Ishikawa (cell line): ENCODE results near the gene SYDE1.

Experiments
- CEBPB ChIP-seq: IDR thresholded peaks from 2 replicates; pipeline ENCODE4 v1.6.1; 2012
- CREB1 ChIP-seq: IDR thresholded peaks from 2 replicates; pipeline ENCODE4 v1.6.1; 2012; ENCODE audit warnings: low read depth
- EGR1 ChIP-seq: IDR thresholded peaks from 2 replicates; pipeline ENCODE4 v1.6.1; 2012
- EP300 ChIP-seq: IDR thresholded peaks from 2 replicates; pipeline ENCODE4 v1.6.1; 2012; ENCODE audit warnings: borderline replicate concordance
- FOXM1 ChIP-seq: IDR thresholded peaks from 2 replicates; pipeline ENCODE4 v1.6.1; 2012; ENCODE audit warnings: low read depth, borderline replicate concordance
- MAX ChIP-seq: IDR thresholded peaks from 2 replicates; pipeline ENCODE4 v1.6.1; 2012
- NFIC ChIP-seq: IDR thresholded peaks from 2 replicates; pipeline ENCODE4 v1.6.1; 2012
- RAD21 ChIP-seq: IDR thresholded peaks from 2 replicates; pipeline ENCODE4 v1.6.1; 2012; ENCODE audit warnings: low read depth
- TAF1 ChIP-seq: IDR thresholded peaks from 2 replicates; pipeline ENCODE4 v1.6.1; 2012; ENCODE audit warnings: low read depth, mild to moderate bottlenecking
- TCF12 ChIP-seq: IDR thresholded peaks from 2 replicates; pipeline ENCODE4 v1.6.1; 2012; ENCODE audit warnings: low read depth
- TEAD4 ChIP-seq: IDR thresholded peaks from 2 replicates; pipeline ENCODE4 v1.6.1; 2012
- YY1 ChIP-seq: IDR thresholded peaks from 2 replicates; pipeline ENCODE4 v1.6.1; 2012; ENCODE audit warnings: low read depth
- ZBTB7A ChIP-seq: IDR thresholded peaks from 2 replicates; pipeline ENCODE4 v1.6.1; 2012; ENCODE audit warnings: low read depth
- TF ChIP-seq, protein P1 (sequence below): IDR thresholded peaks from 2 replicates; pipeline ENCODE4 v1.6.1; 2012; ENCODE audit warnings: low read depth, mild to moderate bottlenecking
- TF ChIP-seq, protein P2 (sequence below): IDR thresholded peaks from 2 replicates; pipeline ENCODE4 v1.6.1; 2012

SYDE1 gene

GRCh38 chr19:15115080-15115479 lies 7.9 kb downstream of the SYDE1 start:
- TF ChIP-seq CEBPB (no peak), RAD21 (no peak), TCF12 (no peak)

DNA sequence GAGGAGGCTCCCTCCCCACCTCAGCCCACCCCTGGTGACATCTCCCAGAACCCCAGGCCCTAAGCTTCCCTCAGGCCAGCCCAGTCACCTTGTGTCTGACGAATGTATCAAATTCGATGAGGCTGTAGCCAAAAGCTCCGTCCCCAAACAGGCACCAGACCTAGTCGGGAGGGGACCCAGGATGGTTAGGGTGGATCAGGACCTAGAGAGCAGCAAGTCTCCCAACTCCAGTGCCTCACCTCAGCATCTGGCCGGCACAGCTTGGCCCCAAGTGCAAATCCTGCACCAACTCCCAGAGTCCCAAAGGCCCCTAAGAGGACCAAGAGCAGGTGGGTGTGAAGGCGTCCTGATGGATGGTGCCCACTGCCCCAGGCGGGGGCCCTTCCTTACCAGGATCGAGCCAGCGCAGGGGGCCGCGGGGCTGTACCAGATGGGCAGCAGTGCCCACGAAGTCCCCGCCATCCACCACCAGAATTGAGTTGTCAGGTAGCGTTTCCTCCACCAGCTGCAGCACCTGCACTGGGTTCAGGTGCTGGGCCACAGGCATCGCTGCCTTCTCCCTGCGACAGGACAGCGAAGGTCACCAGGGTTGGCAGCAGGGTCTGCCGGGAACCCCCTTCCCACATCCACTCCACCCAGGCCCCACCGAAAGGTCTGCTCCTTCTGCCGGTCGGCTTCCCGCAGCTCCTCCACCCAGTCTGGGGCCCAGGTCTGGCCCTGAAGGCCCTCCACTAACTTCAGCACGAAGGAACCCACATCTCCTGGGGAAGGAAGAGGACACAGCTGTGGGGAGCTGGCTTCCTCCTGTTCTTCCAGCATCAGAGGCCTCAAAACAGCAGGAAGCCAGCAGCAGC lies 8.8 kb downstream of the SYDE1 start:
- TF ChIP-seq TAF1 (no peak), FOXM1 (no peak), CREB1 (no peak), CEBPB (no peak), EGR1 (no peak), YY1 (no peak), MAX (no peak), RAD21 (no peak), NFIC (no peak), ZBTB7A (no peak), TCF12 (no peak), TEAD4 (no peak), EP300 (no peak)
- TF ChIP-seq, protein P1, sequence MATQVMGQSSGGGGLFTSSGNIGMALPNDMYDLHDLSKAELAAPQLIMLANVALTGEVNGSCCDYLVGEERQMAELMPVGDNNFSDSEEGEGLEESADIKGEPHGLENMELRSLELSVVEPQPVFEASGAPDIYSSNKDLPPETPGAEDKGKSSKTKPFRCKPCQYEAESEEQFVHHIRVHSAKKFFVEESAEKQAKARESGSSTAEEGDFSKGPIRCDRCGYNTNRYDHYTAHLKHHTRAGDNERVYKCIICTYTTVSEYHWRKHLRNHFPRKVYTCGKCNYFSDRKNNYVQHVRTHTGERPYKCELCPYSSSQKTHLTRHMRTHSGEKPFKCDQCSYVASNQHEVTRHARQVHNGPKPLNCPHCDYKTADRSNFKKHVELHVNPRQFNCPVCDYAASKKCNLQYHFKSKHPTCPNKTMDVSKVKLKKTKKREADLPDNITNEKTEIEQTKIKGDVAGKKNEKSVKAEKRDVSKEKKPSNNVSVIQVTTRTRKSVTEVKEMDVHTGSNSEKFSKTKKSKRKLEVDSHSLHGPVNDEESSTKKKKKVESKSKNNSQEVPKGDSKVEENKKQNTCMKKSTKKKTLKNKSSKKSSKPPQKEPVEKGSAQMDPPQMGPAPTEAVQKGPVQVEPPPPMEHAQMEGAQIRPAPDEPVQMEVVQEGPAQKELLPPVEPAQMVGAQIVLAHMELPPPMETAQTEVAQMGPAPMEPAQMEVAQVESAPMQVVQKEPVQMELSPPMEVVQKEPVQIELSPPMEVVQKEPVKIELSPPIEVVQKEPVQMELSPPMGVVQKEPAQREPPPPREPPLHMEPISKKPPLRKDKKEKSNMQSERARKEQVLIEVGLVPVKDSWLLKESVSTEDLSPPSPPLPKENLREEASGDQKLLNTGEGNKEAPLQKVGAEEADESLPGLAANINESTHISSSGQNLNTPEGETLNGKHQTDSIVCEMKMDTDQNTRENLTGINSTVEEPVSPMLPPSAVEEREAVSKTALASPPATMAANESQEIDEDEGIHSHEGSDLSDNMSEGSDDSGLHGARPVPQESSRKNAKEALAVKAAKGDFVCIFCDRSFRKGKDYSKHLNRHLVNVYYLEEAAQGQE = no peak
- TF ChIP-seq, protein P2, sequence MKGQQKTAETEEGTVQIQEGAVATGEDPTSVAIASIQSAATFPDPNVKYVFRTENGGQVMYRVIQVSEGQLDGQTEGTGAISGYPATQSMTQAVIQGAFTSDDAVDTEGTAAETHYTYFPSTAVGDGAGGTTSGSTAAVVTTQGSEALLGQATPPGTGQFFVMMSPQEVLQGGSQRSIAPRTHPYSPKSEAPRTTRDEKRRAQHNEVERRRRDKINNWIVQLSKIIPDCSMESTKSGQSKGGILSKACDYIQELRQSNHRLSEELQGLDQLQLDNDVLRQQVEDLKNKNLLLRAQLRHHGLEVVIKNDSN = no peak

- no peak for TF ChIP-seq FOXM1
- no peak for TF ChIP-seq ZBTB7A
- no peak for TF ChIP-seq NFIC
- TF ChIP-seq TEAD4 = no peak
- no peak for TF ChIP-seq CREB1
- TF ChIP-seq CEBPB = no peak
- TF ChIP-seq, protein P2 = no peak
- no peak for TF ChIP-seq RAD21
- TF ChIP-seq YY1 = no peak
- TF ChIP-seq TCF12 = no peak
- TF ChIP-seq TAF1 = no peak
- no peak for TF ChIP-seq EGR1
- no peak for TF ChIP-seq MAX
- TF ChIP-seq EP300 = no peak
Observed at GRCh38 chr19:15116856-15117255, 9.7 kb downstream of the SYDE1 start.

- TF ChIP-seq, protein P1 = no peak
- TF ChIP-seq NFIC (no peak), EP300 (no peak), YY1 (no peak), CREB1 (no peak), EGR1 (no peak), FOXM1 (no peak), TAF1 (no peak), CEBPB (no peak), RAD21 (no peak), TCF12 (no peak)
Observed at GRCh38 chr19:15118248-15118647, 11.0 kb downstream of the SYDE1 start.

- TF ChIP-seq CEBPB = no peak
- no peak for TF ChIP-seq EGR1
- TF ChIP-seq TCF12 = no peak
- TF ChIP-seq NFIC = no peak
- no peak for TF ChIP-seq TEAD4
- no peak for TF ChIP-seq FOXM1
- no peak for TF ChIP-seq ZBTB7A
- no peak for TF ChIP-seq MAX
- no peak for TF ChIP-seq RAD21
- no peak for TF ChIP-seq CREB1
Observed at GRCh38 chr19:15118789-15119494, 11.7 kb downstream of the SYDE1 start.
